ENCODE measurements around the gene FREM1. TPM values are rescaled to one million over a fixed set of nuclear protein-coding genes. Genes with fewer than 3 reads are reported as not detected.

Gene FREM1
- total RNA-seq, 4 donors from 2014 or later: 0.68 to 3.4 (median 1.7) TPM

- intact Hi-C loops (cut with DNase I): no loop called here
- Histone ChIP-seq H3K27ac (no peak overlapping the region), H3K36me3 (no peaks in the 10 kb centered on the region), H3K4me1 (peaks cover 0 to 7% of the 10 kb centered on the region in 2 donors), H3K4me3 (replicated peaks in 1 of 3) (no peak overlapping the region), H3K9me3 (no peaks in the 10 kb centered on the region), H3K27me3 (no peaks in the 10 kb centered on the region)
- no peak for TF ChIP-seq CTCF (IDR thresholded peaks at IDR 0.05)
- no peak for TF ChIP-seq POLR2A (IDR thresholded peaks at IDR 0.05)
- 83 to 84% methylated on average over 2 of the region's 2 CpGs for WGBS, 2 donors
- no peak for DNase-seq
Measured at GRCh38 chr9:14906644-14907359, 3.4 kb downstream of the FREM1 start.

DNA sequence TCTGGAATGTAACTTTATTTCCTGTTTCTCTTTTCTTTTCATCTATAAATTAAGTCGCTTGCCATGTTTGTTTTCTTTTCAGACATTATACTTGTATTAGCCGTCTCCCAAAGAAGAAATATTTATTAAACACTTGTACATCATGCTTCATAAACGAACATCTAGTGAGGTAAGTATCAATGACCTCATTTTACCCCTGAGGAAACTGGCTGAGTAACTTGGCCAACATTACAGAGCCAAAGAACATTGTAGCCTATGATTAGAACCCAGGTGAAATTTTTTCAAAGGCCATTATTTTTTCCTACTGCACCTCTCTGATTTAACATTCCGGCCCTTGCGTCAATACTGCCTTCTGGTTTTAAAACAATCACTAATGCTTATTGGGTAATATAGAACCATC is 4.2 kb downstream of the FREM1 start:
- TF ChIP-seq CTCF (IDR thresholded peaks at IDR 0.05) (no peak), POLR2A (IDR thresholded peaks at IDR 0.05) (no peak)
- H3K4me3 ChIP-seq (replicated peaks in 1 of 3): no peak overlapping the region
- no peak for DNase-seq
- peaks cover 0 to 7% of the 10 kb centered on the region in 2 donors for H3K4me1 ChIP-seq
- H3K9me3 ChIP-seq: no peaks in the 10 kb centered on the region
- WGBS, 2 donors: 82 to 84% methylated on average over 5 of the region's 5 CpGs
- H3K27me3 ChIP-seq: no peaks in the 10 kb centered on the region
- intact Hi-C loops (cut with DNase I): no loop called here
- no peaks in the 10 kb centered on the region for H3K36me3 ChIP-seq
- no peak overlapping the region for H3K27ac ChIP-seq

DNA sequence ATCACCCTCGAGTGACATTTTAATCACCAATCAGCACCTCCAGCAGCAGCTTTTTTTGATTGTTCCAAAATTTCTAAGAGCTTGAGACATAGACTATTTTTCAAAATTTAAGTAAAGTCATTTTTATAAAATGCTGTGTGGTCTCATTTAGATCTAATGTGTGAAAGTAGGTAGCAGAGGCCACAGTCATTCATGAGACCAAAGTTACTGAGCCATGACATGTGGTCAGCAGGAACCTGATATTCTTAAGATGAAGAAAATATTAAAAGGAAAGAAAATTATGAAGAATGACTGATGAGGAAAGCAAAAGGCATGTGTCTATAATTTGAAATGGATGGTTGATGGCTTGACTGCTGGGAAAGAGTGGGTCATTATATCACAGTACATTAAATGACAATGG is 7.2 kb downstream of the FREM1 start:
- Histone ChIP-seq H3K27me3 (no peaks in the 10 kb centered on the region), H3K36me3 (no peaks in the 10 kb centered on the region), H3K9me3 (no peaks in the 10 kb centered on the region), H3K4me1 (no peaks in the 10 kb centered on the region), H3K4me3 (replicated peaks in 1 of 3) (no peak overlapping the region), H3K27ac (no peak overlapping the region)
- intact Hi-C loops (cut with DNase I): no loop called here
- no peak for DNase-seq
- TF ChIP-seq POLR2A (IDR thresholded peaks at IDR 0.05): no peak
- WGBS, 2 donors: 65 to 74% methylated on average over 1 of the region's 1 CpG

GRCh38 chr9:14902561-14902960 is 7.7 kb downstream of the FREM1 start:
- H3K4me1 ChIP-seq: no peaks in the 10 kb centered on the region
- no peak for TF ChIP-seq CTCF (IDR thresholded peaks at IDR 0.05)
- no peak for TF ChIP-seq POLR2A (IDR thresholded peaks at IDR 0.05)
- intact Hi-C loops (cut with DNase I): no loop called here

GRCh38 chr9:14899815-14900193 is 10.4 kb downstream of the FREM1 start:
- H3K4me3 ChIP-seq (replicated peaks in 1 of 3): no peak overlapping the region

More at GRCh38 chr9:14902561-14902960, 7.7 kb downstream of the FREM1 start:
- H3K27ac ChIP-seq: no peak overlapping the region
- H3K27me3 ChIP-seq: no peaks in the 10 kb centered on the region
- WGBS, 2 donors: 84 to 93% methylated on average over 1 of the region's 1 CpG
- no peak overlapping the region for H3K4me3 ChIP-seq (replicated peaks in 1 of 3)
- DNase-seq: no peak
- H3K9me3 ChIP-seq: no peaks in the 10 kb centered on the region
- no peaks in the 10 kb centered on the region for H3K36me3 ChIP-seq

More at GRCh38 chr9:14899815-14900193, 10.4 kb downstream of the FREM1 start:
- intact Hi-C loops (cut with DNase I): no loop called here
- DNase-seq: no peak
- Histone ChIP-seq H3K9me3 (no peaks in the 10 kb centered on the region), H3K4me1 (no peaks in the 10 kb centered on the region), H3K27me3 (no peaks in the 10 kb centered on the region), H3K27ac (no peak overlapping the region), H3K36me3 (no peaks in the 10 kb centered on the region)
- no peak for TF ChIP-seq CTCF (IDR thresholded peaks at IDR 0.05)
- no peak for TF ChIP-seq POLR2A (IDR thresholded peaks at IDR 0.05)
- WGBS, 2 donors: 62 to 63% methylated on average over 4 of the region's 4 CpGs

All from thyroid gland (tissue), 4 donors.